Erythroblast (primary cell): ENCODE results near the gene TSC1.

Experiments used
- GATA1 ChIP-seq: IDR thresholded peaks from 2 replicates; pipeline ENCODE4 v1.6.1; 2011; ENCODE audit warnings: low read depth, mild to moderate bottlenecking, control low read depth, low read length, moderate library complexity
- POLR2A ChIP-seq: IDR thresholded peaks from 2 replicates; pipeline ENCODE4 v1.6.1; 2011; ENCODE audit warnings: mild to moderate bottlenecking, low read length

- TF ChIP-seq POLR2A: no peak
- no peak for TF ChIP-seq GATA1
Observed at GRCh38 chr9:132869266-132869665, 75.2 kb downstream of the TSC1 start.
